DOHH2 (cell line): ENCODE data around the gene SLC1A4.

ENCODE experiments used
- H3F3A ChIP-seq: fragments of 200-600 bp; sonication (generic), shearing (Covaris generic); 2 replicates; pipeline ENCODE4 v1.6.0; 2016; ENCODE audit warnings: antibody characterized with exemption, mild to moderate bottlenecking; ENCODE audit not compliant: control insufficient read depth, insufficient read depth
- H3K27ac ChIP-seq: fragments of 200-600 bp; sonication (generic); 2 replicates; pipeline ENCODE4 v1.5.1; 2014; ENCODE audit warnings: low read depth, mild to moderate bottlenecking, low read length, moderate library complexity
- H3K27me3 ChIP-seq: fragments of 200-600 bp; sonication (generic); 2 replicates; pipeline ENCODE4 v1.6.1; 2014; ENCODE audit warnings: mild to moderate bottlenecking, low read length, mixed read lengths; ENCODE audit not compliant: control insufficient read depth
- H3K36me3 ChIP-seq: fragments of 200-600 bp; sonication (generic); 2 replicates; pipeline ENCODE4 v1.6.1; 2014; ENCODE audit warnings: mild to moderate bottlenecking, low read length, moderate library complexity, mixed read lengths; ENCODE audit not compliant: control insufficient read depth
- H3K4me1 ChIP-seq: fragments of 200-600 bp; sonication (generic); 2 replicates; pipeline ENCODE4 v1.6.1; 2014; ENCODE audit warnings: mild to moderate bottlenecking, low read length, mixed read lengths; ENCODE audit not compliant: control insufficient read depth
- H3K4me2 ChIP-seq: fragments of 200-600 bp; sonication (generic); 2 replicates; pipeline ENCODE4 v1.6.0; 2014; ENCODE audit warnings: mild to moderate bottlenecking, low read length, moderate library complexity
- H3K4me3 ChIP-seq: fragments of 200-600 bp; sonication (generic); 2 replicates; pipeline ENCODE4 v1.5.1; 2014; ENCODE audit warnings: mild to moderate bottlenecking, low read length, mixed read lengths
- H3K79me2 ChIP-seq: fragments of 200-600 bp; sonication (generic); 2 replicates; pipeline ENCODE4 v1.6.1; 2014; ENCODE audit warnings: mild to moderate bottlenecking, low read length, mixed read lengths; ENCODE audit not compliant: control insufficient read depth
- H3K9me2 ChIP-seq: fragments of 200-600 bp; sonication (generic); replicated peaks from 2 replicates; pipeline ENCODE4 v1.6.1; 2014; ENCODE audit warnings: mild to moderate bottlenecking, low read length, mixed read lengths; ENCODE audit not compliant: control insufficient read depth
- H3K9me3 ChIP-seq: fragments of 200-600 bp; sonication (generic); 2 replicates; pipeline ENCODE4 v1.6.1; 2014; ENCODE audit warnings: antibody characterized with exemption, low read length, mixed read lengths; ENCODE audit not compliant: control insufficient read depth, insufficient read depth
- H4K20me1 ChIP-seq: fragments of 200-600 bp; sonication (generic); 2 replicates; pipeline ENCODE4 v1.6.0; 2014; ENCODE audit warnings: low read depth, mild to moderate bottlenecking, antibody characterized with exemption, low read length, moderate library complexity; ENCODE audit not compliant: control insufficient read depth, insufficient read depth
- CTCF ChIP-seq: fragments of 200-600 bp; sonication (generic); IDR thresholded peaks from one replicate; pipeline ENCODE4 v1.5.1; 2014; ENCODE audit warnings: antibody characterized with exemption, mild to moderate bottlenecking, low read depth, low read length; ENCODE audit not compliant: poor library complexity, severe bottlenecking
- EZH2phosphoT487 ChIP-seq: fragments of 200-600 bp; sonication (generic); IDR thresholded peaks from 2 replicates; pipeline ENCODE4 v1.6.1; 2017; ENCODE audit warnings: borderline replicate concordance, mild to moderate bottlenecking, antibody characterized with exemption, low read length, moderate library complexity, mixed read lengths

The SLC1A4 gene

GRCh38 chr2:64979744-64980143 lies 9.5 kb upstream of the SLC1A4 start:
- Histone ChIP-seq H3K36me3 (no peaks in the 10 kb centered on the region), H3K27ac (no peak overlapping the region), H3K27me3 (no peaks in the 10 kb centered on the region), H3F3A (no peaks in the 10 kb centered on the region; the same call in 1 of the 2 replicates), H3K4me3 (no peak overlapping the region), H3K9me2 (no peaks in the 10 kb centered on the region), H4K20me1 (no peaks in the 10 kb centered on the region), H3K9me3 (no peaks in the 10 kb centered on the region), H3K4me1 (peaks cover 34% of the 10 kb centered on the region), H3K4me2 (no peak overlapping the region), H3K79me2 (no peaks in the 10 kb centered on the region)
- no peak for TF ChIP-seq EZH2phosphoT487
- TF ChIP-seq CTCF: no peak

GRCh38 chr2:64980183-64980582 lies 9.0 kb upstream of the SLC1A4 start:
- Histone ChIP-seq H3F3A (no peaks in the 10 kb centered on the region; the same call in 1 of the 2 replicates), H4K20me1 (no peaks in the 10 kb centered on the region), H3K9me2 (no peaks in the 10 kb centered on the region), H3K36me3 (no peaks in the 10 kb centered on the region), H3K27me3 (no peaks in the 10 kb centered on the region), H3K4me1 (peaks cover 30% of the 10 kb centered on the region), H3K79me2 (no peaks in the 10 kb centered on the region), H3K27ac (no peak overlapping the region), H3K4me2 (no peak overlapping the region), H3K4me3 (no peak overlapping the region), H3K9me3 (no peaks in the 10 kb centered on the region)
- TF ChIP-seq EZH2phosphoT487: no peak
- TF ChIP-seq CTCF: no peak

- Histone ChIP-seq H3K79me2 (no peaks in the 10 kb centered on the region), H3K27ac (no peak overlapping the region), H3K4me3 (no peak overlapping the region), H3K36me3 (no peaks in the 10 kb centered on the region), H4K20me1 (no peaks in the 10 kb centered on the region), H3K9me2 (no peaks in the 10 kb centered on the region), H3K4me1 (peaks cover 29% of the 10 kb centered on the region), H3K4me2 (no peak overlapping the region), H3F3A (peaks cover 2% of the 10 kb centered on the region; the same call in 1 of the 2 replicates), H3K27me3 (no peaks in the 10 kb centered on the region), H3K9me3 (no peaks in the 10 kb centered on the region)
- no peak for TF ChIP-seq CTCF
- TF ChIP-seq EZH2phosphoT487: no peak
These were observed 6.8 kb upstream of the SLC1A4 start for GRCh38 chr2:64982311-64982857.
